IPS-18a (cell line): ENCODE measurements around the gene WDR73.

Experiments used
- H3K27ac ChIP-seq: one replicate; pipeline ENCODE4 v1.5.1; 2013; ENCODE audit warnings: low read length
- H3K27me3 ChIP-seq: one replicate; pipeline ENCODE4 v1.6.1; 2013; ENCODE audit warnings: mild to moderate bottlenecking, low read length; ENCODE audit not compliant: control insufficient read depth, insufficient read depth
- H3K36me3 ChIP-seq: one replicate; pipeline ENCODE4 v1.6.1; 2013; ENCODE audit warnings: low read depth, low read length; ENCODE audit not compliant: control insufficient read depth
- H3K4me1 ChIP-seq: one replicate; pipeline ENCODE4 v1.6.1; 2013; ENCODE audit warnings: low read depth, low read length; ENCODE audit not compliant: control insufficient read depth
- H3K4me3 ChIP-seq: one replicate; pipeline ENCODE4 v1.5.1; 2013; ENCODE audit warnings: low read length
- H3K9ac ChIP-seq: one replicate; pipeline ENCODE4 v1.6.1; 2013; ENCODE audit warnings: mild to moderate bottlenecking, low read length, moderate library complexity
- H3K9me3 ChIP-seq: one replicate; pipeline ENCODE4 v1.6.1; 2013; ENCODE audit warnings: low read depth, low read length; ENCODE audit not compliant: control insufficient read depth

Gene WDR73

DNA sequence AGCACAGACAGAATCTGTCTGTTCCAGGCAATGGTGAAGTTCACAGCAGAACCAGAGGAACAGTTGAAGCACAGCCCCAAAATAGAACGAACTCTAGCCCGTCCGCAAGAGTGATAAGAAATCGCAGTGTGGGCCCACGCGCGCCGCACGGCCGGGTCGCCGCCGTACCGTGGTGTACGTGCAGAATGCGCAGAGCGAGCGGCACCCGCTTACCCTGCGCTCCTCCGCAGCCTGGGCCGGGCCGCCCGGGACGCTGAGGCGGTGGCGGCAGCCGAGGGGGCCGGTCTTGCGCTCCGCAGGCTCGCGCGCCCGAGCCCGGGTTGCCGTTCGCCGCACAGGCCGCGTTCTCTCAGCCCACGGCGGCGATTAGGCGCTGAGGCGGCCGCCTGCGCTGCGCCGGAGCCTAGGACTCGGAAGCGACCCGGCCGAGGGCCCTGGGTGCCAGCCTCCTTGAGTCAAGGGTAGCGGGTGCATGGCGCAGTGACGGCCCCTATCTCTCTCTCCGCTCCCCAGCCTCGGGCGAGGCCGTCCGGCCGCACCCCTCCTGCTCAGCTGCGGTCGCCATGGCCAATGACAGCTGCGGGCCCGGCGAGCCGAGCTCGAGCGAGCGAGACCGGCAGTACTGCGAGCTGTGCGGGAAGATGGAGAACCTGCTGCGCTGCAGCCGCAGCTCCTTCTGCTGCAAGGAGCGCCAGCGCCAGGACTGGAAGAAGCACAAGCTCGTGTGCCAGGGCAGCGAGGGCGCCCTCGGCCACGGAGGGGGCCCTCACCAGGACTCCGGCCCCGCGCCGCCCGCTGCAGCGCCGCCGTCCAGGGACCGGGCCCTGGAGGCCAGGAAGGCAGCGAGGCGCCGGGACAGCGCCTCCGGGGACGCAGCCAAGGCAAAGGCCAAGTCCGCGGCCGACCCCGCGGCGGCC is 20.5 kb downstream of the WDR73 start:
- peaks cover 12% of the 10 kb centered on the region for H3K4me1 ChIP-seq
- H3K9me3 ChIP-seq, result no peaks in the 10 kb centered on the region
- H3K27me3 ChIP-seq, result peaks cover 44% of the 10 kb centered on the region
- peak overlapping the region; percentile 71 for H3K4me3 ChIP-seq
- no peaks in the 10 kb centered on the region for H3K36me3 ChIP-seq
- H3K27ac ChIP-seq, result no peak overlapping the region
- peak overlapping the region; percentile 36 for H3K9ac ChIP-seq

DNA sequence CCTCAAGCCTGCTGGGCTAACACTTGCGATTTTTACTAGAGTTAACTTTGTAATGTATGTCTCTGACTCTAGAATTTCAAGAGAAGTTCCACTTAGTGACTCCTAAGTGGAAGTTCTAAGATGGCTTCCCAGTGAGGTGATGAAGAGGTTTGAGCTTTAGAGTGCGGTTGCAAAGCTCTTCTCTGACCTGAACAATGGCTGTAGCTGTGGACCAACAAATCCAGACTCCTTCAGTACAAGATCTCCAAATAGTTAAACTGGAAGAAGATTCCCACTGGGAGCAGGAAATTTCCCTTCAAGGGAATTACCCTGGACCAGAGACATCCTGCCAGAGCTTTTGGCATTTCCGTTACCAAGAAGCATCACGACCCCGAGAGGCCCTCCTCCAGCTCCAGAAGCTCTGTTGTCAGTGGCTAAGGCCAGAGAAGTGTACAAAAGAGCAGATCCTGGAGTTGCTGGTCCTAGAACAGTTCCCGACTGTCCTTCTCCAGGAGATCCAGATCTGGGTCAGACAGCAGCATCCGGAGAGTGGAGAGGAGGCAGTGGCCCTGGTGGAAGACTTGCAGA is 22.3 kb downstream of the WDR73 start:
- Histone ChIP-seq H3K9ac (peak overlapping the region; percentile 6), H3K27ac (no peak overlapping the region)

DNA sequence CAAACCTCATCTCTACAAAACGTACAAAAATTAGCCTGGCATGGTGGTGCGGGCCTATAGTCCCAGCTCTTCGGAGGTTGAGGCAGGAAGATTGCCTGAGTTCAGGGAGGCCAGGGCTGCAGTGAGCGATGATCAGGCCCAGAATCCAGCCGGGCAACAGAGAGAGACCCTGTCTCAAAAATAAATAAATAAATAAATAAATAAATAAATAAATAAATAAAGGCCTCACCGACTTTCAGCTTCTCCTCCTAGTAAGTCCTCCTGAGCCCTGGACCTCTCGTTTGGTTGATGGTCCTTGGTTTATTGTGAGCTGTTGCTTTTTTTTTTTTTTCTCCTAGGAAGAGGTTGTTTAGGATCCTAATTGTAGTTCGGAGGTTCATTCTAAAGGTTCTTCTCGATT is 25.1 kb downstream of the WDR73 start:
- H3K27me3 ChIP-seq, result peaks cover 23% of the 10 kb centered on the region
- H3K4me3 ChIP-seq, result no peak overlapping the region
- peaks cover 6% of the 10 kb centered on the region for H3K4me1 ChIP-seq
- no peak overlapping the region for H3K9ac ChIP-seq
- no peak overlapping the region for H3K27ac ChIP-seq
- no peaks in the 10 kb centered on the region for H3K9me3 ChIP-seq
- no peaks in the 10 kb centered on the region for H3K36me3 ChIP-seq

More for the DNA sequence above, 22.3 kb downstream of the WDR73 start:
- no peaks in the 10 kb centered on the region for H3K36me3 ChIP-seq
- H3K27me3 ChIP-seq, result peaks cover 44% of the 10 kb centered on the region
- peaks cover 6% of the 10 kb centered on the region for H3K4me1 ChIP-seq
- H3K9me3 ChIP-seq, result no peaks in the 10 kb centered on the region
- peak overlapping the region; percentile 63 for H3K4me3 ChIP-seq

DNA sequence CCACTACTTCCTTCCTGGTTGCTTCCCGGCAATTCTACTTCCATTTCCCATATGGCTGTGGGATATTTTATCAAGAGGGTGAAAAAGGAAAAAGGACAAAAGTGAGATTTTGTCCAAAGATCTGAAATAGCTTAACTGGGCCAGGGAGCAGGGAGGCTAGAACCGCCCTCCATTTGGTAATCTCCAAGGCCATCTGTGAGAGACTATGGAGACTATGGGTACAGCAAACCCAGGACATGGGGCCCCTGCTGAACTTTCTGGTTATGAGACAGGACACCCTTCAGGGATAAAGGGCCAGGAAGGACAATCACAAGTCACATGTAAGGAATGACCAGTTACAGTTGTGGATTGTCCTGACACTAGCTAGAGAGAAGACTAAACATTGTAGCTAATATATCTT is 29.0 kb downstream of the WDR73 start:
- Histone ChIP-seq H3K9me3 (peaks cover 22% of the 10 kb centered on the region), H3K9ac (no peak overlapping the region), H3K36me3 (peaks cover 24% of the 10 kb centered on the region), H3K4me3 (no peak overlapping the region), H3K27ac (no peak overlapping the region), H3K4me1 (no peaks in the 10 kb centered on the region), H3K27me3 (no peaks in the 10 kb centered on the region)

DNA sequence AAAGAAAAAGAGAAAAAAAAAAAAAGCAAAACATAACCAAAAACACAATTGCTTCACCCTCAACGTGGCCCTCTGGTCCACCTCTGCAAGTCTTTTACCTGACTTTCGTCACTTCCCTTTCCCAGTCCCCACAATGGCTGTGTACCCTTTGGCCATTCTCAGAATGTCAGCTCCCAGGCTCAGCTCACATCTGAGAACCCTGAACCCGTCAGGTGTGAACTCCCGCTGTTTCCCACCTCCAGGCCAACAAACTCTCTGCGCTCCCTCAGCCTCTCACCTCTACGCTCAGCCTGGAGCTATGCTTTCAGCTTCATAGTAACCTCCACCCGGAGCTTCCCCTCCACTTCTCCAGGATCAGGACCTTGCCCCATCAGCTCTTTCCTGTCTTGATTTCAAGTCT is 29.7 kb downstream of the WDR73 start:
- H3K27me3 ChIP-seq, result no peaks in the 10 kb centered on the region
- H3K9me3 ChIP-seq, result peaks cover 28% of the 10 kb centered on the region
- H3K27ac ChIP-seq, result no peak overlapping the region
- H3K9ac ChIP-seq, result no peak overlapping the region
- no peak overlapping the region for H3K4me3 ChIP-seq
- H3K36me3 ChIP-seq, result peaks cover 24% of the 10 kb centered on the region
- no peaks in the 10 kb centered on the region for H3K4me1 ChIP-seq

DNA sequence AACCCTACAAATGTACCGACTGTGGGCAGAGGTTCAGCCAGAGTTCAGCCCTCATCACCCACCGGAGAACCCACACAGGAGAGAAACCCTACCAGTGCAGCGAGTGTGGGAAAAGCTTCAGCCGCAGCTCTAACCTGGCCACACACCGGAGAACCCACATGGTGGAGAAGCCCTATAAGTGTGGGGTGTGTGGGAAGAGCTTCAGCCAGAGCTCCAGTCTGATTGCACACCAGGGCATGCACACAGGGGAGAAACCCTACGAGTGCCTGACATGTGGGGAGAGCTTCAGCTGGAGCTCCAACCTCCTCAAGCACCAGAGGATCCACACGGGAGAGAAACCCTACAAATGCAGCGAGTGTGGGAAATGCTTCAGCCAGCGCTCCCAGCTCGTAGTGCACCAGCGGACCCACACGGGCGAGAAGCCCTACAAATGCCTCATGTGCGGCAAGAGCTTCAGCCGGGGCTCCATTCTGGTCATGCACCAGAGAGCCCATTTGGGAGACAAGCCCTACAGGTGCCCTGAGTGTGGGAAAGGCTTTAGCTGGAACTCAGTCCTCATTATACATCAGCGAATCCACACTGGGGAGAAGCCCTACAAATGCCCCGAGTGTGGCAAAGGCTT is 32.6 kb downstream of the WDR73 start:
- H3K9ac ChIP-seq, result no peak overlapping the region
- peaks cover 24% of the 10 kb centered on the region for H3K36me3 ChIP-seq
- H3K27ac ChIP-seq, result no peak overlapping the region
- H3K9me3 ChIP-seq, result peaks cover 28% of the 10 kb centered on the region
- H3K4me1 ChIP-seq, result no peaks in the 10 kb centered on the region
- H3K4me3 ChIP-seq, result no peak overlapping the region
- H3K27me3 ChIP-seq, result no peaks in the 10 kb centered on the region

DNA sequence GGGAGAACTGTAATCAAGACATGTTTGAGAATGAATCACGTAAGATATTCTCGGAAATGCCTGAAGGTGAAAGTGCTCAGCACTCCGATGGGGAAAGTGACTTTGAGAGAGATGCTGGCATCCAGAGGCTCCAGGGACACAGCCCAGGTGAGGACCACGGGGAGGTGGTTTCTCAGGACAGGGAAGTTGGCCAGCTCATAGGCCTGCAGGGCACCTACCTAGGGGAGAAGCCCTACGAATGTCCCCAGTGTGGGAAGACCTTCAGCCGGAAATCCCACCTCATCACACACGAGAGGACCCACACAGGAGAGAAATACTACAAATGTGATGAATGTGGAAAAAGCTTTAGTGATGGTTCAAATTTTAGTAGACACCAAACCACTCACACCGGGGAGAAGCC is 33.5 kb downstream of the WDR73 start:
- H3K9ac ChIP-seq, result no peak overlapping the region
- H3K9me3 ChIP-seq, result peaks cover 28% of the 10 kb centered on the region
- no peaks in the 10 kb centered on the region for H3K27me3 ChIP-seq
- H3K36me3 ChIP-seq, result peaks cover 24% of the 10 kb centered on the region
- no peak overlapping the region for H3K4me3 ChIP-seq
- H3K27ac ChIP-seq, result no peak overlapping the region
- H3K4me1 ChIP-seq, result no peaks in the 10 kb centered on the region

DNA sequence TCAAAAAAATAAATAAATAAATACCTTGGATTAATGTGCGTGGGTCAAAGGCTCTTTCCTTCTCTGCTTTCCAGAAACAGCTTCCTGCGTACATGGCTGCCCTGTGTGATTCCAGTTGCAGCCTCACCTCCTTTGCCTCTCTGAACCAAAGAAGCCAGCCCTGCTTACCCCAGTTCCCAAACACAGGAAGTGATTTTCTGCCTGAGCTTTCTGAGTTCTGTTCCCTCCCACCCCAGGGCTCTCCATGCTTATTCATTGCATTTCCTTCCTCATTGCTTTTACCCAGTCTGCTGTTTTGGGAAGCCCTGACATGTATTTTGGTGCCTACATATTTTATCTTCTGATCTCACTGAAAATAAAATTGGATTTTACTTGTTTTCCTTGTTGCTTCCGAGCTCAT is 37.8 kb downstream of the WDR73 start:
- H3K36me3 ChIP-seq, result peaks cover 8% of the 10 kb centered on the region
- H3K27me3 ChIP-seq, result no peaks in the 10 kb centered on the region
- no peak overlapping the region for H3K4me3 ChIP-seq
- no peak overlapping the region for H3K9ac ChIP-seq
- H3K4me1 ChIP-seq, result no peaks in the 10 kb centered on the region
- peaks cover 16% of the 10 kb centered on the region for H3K9me3 ChIP-seq
- no peak overlapping the region for H3K27ac ChIP-seq

DNA sequence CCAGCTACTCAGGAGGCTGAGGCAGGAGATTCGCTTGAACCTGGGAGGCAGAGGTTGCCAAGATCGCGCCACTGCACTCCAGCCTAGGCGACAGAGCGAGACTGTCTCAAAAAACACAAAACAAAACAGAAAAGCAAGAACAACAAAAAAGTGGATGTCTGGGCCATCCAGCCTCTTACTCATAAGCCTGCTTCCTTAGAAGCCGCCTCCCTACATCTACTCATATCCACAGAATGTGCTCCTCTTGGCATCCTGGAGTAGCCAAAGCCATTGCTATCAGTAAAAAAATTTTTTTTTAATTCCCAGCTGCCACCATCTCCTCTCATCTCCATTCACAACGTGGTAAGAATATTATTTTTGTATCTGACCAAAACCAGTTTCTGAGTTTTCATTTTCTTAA is 42.5 kb downstream of the WDR73 start:
- Histone ChIP-seq H3K4me1 (peaks cover 10% of the 10 kb centered on the region), H3K36me3 (peaks cover 16% of the 10 kb centered on the region), H3K27ac (no peak overlapping the region), H3K4me3 (no peak overlapping the region), H3K9ac (no peak overlapping the region), H3K9me3 (no peaks in the 10 kb centered on the region), H3K27me3 (no peaks in the 10 kb centered on the region)

DNA sequence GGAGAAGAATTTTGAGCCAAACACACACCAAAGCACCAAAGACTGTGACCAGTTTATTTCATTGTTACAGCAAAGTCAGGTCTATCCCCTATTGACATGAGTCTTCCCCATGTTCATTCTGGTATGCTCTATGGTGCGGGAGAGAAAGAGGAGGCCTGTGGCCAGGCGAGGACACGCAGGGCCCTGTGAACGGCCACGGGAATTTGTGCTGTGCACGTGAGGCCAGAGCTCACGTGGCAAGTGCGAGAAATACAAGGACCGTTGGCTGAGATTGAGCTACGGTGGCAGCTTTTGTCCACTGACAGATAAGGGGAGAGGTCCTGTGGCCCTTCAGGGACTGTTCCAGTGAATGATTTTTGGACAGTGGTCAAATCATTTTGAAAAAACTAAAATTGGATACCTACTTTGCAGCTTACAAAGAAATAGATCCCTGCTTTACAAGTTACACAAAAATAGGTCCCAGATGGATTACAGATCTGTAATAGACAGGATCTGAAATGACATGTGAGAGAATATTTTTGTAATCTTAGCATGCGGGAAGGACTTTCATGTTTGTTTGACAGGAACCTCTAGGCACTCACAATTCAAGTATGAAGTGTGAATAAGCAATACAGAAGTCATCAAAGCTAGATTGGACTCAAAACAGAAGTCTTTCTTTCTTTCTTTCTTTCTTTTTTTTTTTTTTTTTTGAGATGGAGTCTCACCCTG is 44.1 kb downstream of the WDR73 start:
- H3K27ac ChIP-seq, result no peak overlapping the region

DNA sequence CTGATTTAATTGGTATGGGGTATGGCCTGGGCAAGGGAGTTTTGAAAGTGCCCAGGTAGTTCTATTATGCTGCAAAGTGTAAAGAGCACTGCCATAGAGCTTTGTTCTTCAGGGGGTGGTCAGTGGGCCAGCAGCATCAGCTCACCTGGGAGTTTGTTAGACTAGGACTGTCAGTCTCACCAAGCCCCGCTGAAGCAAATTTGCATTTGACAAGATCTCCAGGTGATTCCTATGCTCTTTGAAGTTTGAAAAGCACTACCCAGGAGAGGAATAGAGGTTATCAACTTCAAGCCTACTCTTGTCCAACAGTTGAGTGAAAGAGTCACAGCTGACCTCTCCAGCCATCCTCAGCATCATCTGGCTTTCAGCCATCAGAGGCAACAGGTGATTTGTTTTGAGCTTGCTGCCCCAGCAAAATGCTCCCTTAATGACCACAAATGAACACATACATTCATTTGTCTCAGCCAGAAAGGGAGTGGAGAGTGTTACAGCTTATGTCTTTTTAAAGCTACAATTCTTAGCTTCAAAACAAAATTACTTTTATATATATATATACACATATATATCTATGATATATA is 45.3 kb downstream of the WDR73 start:
- Histone ChIP-seq H3K4me3 (no peak overlapping the region), H3K27me3 (no peaks in the 10 kb centered on the region), H3K27ac (no peak overlapping the region), H3K36me3 (peaks cover 34% of the 10 kb centered on the region), H3K9ac (no peak overlapping the region), H3K4me1 (peaks cover 30% of the 10 kb centered on the region), H3K9me3 (no peaks in the 10 kb centered on the region)

More for the DNA sequence above, 44.1 kb downstream of the WDR73 start:
- H3K36me3 ChIP-seq, result peaks cover 31% of the 10 kb centered on the region
- H3K27me3 ChIP-seq, result no peaks in the 10 kb centered on the region
- H3K4me3 ChIP-seq, result no peak overlapping the region
- no peak overlapping the region for H3K9ac ChIP-seq
- no peaks in the 10 kb centered on the region for H3K9me3 ChIP-seq
- peaks cover 21% of the 10 kb centered on the region for H3K4me1 ChIP-seq
